HG03354 (cell line): ENCODE results near the gene SLC12A7.
"Not testable (repeated sequence)": the region's sequence is repeated elsewhere in the genome, so short reads cannot be mapped to it uniquely, and the experiment has no call there.

ENCODE experiments used
- ATAC-seq: cut with Tn5 transposase; IDR thresholded peaks from one replicate; pipeline ENCODE4 v1.9.1; 2021; ENCODE audit warnings: mild to moderate bottlenecking; ENCODE audit not compliant: unreplicated experiment, poor library complexity, severe bottlenecking

SLC12A7 gene

DNA sequence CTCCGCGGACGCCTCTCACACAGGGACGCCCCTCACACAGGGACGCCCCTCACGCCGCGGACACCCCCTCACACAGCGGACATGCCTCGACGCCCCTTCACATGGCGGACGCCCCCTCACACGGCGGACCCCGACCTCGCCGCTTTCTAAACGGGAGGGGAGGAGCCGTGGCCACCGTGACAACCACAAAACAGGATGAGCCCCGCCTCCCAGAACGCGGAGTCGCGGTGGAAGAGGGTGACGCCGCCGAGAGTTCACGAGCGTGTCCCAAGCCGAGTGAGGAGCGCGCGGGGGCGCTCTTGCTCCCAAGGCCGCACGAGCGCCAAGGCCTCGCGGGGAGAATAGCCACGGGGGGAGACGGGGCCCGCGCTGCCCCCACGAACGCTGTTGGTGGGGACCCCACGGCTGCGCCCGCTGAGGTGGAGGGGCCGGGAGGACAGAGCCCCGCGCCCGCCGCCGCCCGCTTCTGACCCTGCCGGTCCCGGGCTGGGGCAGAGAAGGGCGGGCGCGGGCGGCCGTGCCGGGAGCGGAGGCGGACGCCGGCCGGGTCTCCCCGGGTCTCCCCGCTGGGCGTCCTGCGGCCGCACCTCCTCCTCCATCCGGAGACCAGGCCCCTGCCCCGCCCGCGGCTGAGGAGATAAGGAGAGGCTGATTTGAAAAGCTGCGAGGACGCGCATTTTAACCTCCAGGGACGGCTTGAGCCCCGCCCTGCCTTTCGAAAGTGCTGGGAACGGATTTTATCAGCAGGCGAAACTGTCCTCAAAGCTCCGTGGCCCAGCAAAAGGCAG lies 107.2 kb downstream of the SLC12A7 start:
- ATAC-seq: no peak

DNA sequence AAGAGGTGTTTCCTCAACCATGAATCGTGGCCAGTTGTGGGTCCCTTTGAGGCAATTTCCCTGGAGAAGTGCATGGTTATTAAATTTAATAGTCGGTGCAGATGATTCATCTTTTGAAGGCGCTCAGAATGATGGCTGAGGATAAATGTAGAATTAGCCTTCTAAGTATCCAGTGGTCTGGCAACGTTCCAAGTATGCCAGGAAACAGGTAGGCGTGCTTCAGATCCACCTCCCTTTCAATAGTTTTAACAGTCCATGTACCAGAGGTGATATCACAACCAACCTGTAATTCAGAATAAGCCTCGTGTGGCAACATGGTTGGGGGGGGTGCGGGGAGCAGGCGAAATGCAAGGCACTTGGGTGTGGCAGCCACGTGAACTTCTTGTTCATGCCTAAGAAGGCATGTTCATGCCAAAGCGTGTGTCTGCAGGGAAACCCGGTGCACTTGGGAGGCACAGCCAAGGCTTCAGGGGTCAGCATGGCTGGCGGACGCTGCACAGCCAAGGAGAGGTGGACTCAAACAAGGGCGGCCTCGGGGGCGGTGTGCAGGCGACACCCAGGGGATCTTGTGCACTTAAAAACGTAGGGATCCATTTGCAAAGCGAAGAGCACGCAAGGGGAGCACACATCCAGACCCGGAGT lies 108.4 kb downstream of the SLC12A7 start:
- ATAC-seq: no peak

DNA sequence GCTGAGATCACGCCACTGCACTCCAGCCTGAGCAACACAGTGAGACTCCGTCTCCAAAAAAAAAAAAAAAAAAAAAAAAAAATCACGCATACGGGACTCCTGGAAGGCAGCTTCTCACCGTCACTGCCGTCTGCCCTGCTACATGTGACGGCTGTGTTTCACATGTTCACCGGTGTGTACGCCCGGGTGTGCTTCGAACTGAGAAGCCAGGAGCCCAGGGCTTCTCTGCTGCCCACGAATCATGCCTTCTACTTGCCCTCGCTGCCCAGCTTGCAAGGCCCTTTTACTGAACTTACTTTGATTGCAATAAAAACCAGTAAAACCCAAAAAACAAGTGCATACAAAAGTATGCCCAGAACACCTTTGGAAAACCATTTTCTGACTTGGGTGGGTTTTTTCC lies 109.0 kb downstream of the SLC12A7 start:
- ATAC-seq: no peak

DNA sequence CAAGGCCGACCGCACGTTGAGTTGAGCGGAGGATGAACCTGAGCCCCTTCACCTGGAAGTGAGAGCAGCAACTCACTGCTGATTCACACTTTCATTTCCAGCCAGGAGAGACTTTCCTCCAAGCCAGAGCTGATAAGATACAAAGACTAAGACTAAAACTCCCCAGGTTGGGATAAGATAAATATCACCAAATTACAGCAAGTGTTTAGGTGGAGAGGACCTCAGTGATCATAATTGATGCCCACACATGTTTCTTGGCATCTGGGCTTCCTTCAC lies 109.7 kb downstream of the SLC12A7 start:
- ATAC-seq: no peak

DNA sequence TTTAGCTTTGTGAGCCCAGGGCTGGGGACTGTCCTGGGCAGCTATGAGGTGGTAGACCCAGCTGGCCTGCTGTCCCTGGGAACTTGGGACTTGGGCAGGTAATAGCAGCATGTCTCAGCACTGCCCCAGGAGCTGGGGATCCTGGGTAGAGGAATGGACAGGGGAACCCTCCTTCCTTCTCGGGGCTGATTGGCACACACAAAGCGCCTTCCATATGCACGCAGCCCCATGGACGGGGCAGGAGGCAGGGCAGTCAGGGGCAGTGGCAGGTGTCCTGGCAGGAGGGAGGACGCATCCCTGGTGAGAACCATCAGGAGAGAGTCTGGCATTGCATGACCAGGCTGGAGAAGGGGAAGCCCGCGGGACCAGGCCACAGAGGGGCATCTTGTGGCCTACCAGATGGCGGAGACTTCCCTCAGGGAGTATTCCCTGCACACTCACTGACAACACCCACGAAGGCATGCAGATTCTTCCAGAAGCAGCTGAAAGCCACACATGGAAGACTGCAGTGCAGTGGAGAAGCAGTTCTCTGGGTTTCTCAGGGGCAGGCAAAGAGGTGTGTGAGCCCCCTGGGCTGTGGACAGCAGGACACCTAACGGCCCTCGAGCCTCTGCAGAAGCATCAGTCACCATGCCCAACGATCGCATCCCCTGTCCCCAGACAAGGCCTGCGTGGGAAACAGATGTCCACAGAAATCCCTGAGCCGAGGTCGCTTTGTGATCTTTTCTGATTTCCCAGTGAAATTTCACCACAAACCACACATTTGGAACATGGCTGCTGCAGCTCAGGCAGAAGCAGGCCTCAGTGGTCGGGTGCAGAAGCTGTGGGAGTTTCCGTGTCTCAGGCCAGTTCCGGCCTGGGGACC lies 110.2 kb downstream of the SLC12A7 start:
- no peak for ATAC-seq

DNA sequence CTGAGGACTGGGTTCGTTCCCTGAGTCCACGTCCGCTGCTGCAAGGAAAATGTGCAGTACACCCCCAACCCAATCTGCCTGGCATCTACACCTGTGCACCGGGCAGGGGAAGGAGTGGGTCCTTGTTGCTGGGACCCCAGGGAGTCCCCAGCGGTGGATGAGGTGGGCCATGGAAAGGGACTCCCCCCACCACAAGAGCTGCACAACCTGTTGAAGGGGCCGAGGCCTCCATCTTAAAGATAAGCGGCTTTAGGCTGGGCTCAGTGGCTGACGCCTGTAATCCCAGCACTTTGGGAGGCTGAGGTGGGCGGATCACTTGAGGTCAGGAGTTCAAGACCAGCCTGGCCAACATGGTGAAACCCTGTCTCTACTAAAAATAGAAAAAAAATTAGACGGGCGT lies 111.0 kb downstream of the SLC12A7 start:
- not testable (repeated sequence) for ATAC-seq
